Sigmoid colon (tissue), 4 donors: Measurements from ENCODE around the gene FANK1.

ENCODE experiments used
- EP300 ChIP-seq, 4 donors: sonication (generic); formaldehyde crosslinking; IDR thresholded peaks; one replicate each; pipeline ENCODE4 v1.6.1; 2017; ENCODE audit warnings: antibody characterized with exemption in 4 of 4
- POLR2A ChIP-seq, 2 donors: fragments of 450-650 bp; IDR thresholded peaks; one replicate each; pipeline ENCODE4 v1.6.1; 2016; ENCODE audit warnings: antibody characterized with exemption in 2 of 2, mild to moderate bottlenecking in 2 of 2, moderate library complexity in 2 of 2

DNA sequence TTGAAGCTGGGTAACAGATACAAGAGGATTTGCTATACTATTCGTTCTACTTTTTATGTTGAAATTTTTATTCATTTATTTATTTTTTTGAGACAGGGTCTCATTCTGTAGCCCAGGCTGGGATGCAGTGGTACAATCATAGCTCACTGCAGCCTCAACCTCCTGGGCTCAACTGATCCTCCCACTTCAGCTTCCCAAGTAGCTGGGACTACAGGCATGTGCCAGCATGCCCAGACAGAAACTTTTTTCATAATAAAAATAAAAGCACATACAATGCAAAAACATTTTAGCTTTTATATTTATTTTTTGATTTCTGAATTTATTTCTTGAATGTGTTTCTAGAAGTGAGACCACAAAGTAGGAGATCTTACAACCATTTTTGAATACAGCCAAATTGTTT lies 71.2 kb downstream of the FANK1 start:
- TF ChIP-seq EP300 (IDR thresholded peaks at IDR 0.05) (no peak), POLR2A (IDR thresholded peaks at IDR 0.05) (no peak)
